K562 (cell line): ENCODE results near the gene BTBD1. TPM values are rescaled to one million over a fixed set of nuclear protein-coding genes. Genes with fewer than 3 reads are reported as not detected.

Source experiments
- ATAC-seq: fragments of 200-7000 bp; cut with Tn5 transposase; 3 replicates; pipeline ENCODE4 v1.9.1; 2020; ENCODE audit warnings: moderate library complexity
- BruUV-seq: library from RNA; stranded (reverse); fragments of 400-500 nt; replicated peaks from 2 replicates; lab custom pipeline; 2021; lab: Mats Ljungman, UMichigan
- CTCF ChIA-PET: fragments of 300-600 bp; formaldehyde crosslinking; extraction: SDS; loops from one replicate; lab custom pipeline; 2021; ENCODE audit warnings: low intra/inter-chr PET ratio; lab: Yijun Ruan, JAX
- POLR2A ChIA-PET: fragments of 300-600, 350-650 bp; sonication (Branson Sonifier 250); formaldehyde crosslinking; extraction: SDS; loops from one replicate; lab custom pipeline; 2021; ENCODE audit warnings: antibody characterized with exemption, inconsistent platforms; lab: Yijun Ruan, JAX
- DNase-seq, 4 experiments: peaks; one replicate each; pipeline versions ENCODE4 v3.0.0 to v3.0.0-alpha.2; 2011 to 2018; ENCODE audit warnings: low spot score in 3 of 4, mixed read lengths in 3 of 4; ENCODE audit errors: extremely low read depth in 1 of 4
- FAIRE-seq: peaks from 2 replicates; lab custom pipeline; 2011; peaks lifted over from hg19 to GRCh38; lab: Jason Lieb, UNC
- H2AFZ ChIP-seq: 2 replicates; pipeline ENCODE4 v1.6.0; 2011; ENCODE audit warnings: low read depth, low read length, control low read depth, inconsistent platforms
- H3K27ac ChIP-seq: fragments of 200-600 bp; 3 replicates; pipeline ENCODE4 v1.8.0; 2011; ENCODE audit warnings: low read depth, mild to moderate bottlenecking, control low read depth, inconsistent platforms, low read length, moderate library complexity, mixed read lengths; ENCODE audit errors: extremely low read depth
- H3K27me3 ChIP-seq, 2 experiments: fragments of 300-600 bp in 1 of 2; 2 replicates in 1 of 2; 3 replicates in 1 of 2; pipeline versions ENCODE4 v1.6.0 to v1.8.0; 2011; ENCODE audit warnings: inconsistent platforms in 2 of 2, low read length in 2 of 2, mild to moderate bottlenecking in 1 of 2, mixed read lengths in 1 of 2, moderate library complexity in 1 of 2; ENCODE audit not compliant: control insufficient read depth in 2 of 2, insufficient read depth in 2 of 2
- H3K36me3 ChIP-seq: fragments of 300-600 bp; 3 replicates; pipeline ENCODE4 v1.8.0; 2011; ENCODE audit warnings: mild to moderate bottlenecking, low read length, inconsistent platforms; ENCODE audit not compliant: control insufficient read depth, insufficient read depth
- H3K4me1 ChIP-seq, 2 experiments: fragments of 200-600 bp in 1 of 2; replicated peaks in 1 of 2; 2 replicates in 1 of 2; 3 replicates in 1 of 2; pipeline versions ENCODE4 v1.5.1 to v1.8.0; 2011; ENCODE audit warnings: inconsistent platforms in 2 of 2, low read length in 2 of 2, mild to moderate bottlenecking in 1 of 2, mixed read lengths in 1 of 2, moderate library complexity in 1 of 2; ENCODE audit not compliant: control insufficient read depth in 2 of 2, insufficient read depth in 2 of 2
- H3K4me2 ChIP-seq: 2 replicates; pipeline ENCODE4 v1.6.1; 2011; ENCODE audit warnings: low read length, control low read depth, inconsistent platforms, mixed read lengths; ENCODE audit not compliant: insufficient read depth
- H3K4me3 ChIP-seq: fragments of 200-600 bp; sonication (generic), shearing (Covaris generic); 2 replicates; pipeline ENCODE4 v1.5.1; 2016; ENCODE audit warnings: control low read depth, inconsistent platforms
- H3K79me2 ChIP-seq: fragments of 200-600 bp; 3 replicates; pipeline ENCODE4 v1.8.0; 2011; ENCODE audit warnings: low read length, inconsistent platforms; ENCODE audit not compliant: control insufficient read depth, insufficient read depth
- H3K9ac ChIP-seq, 2 experiments: 2 replicates each; pipeline versions ENCODE4 v1.6.0 to v1.6.1; 2011; ENCODE audit warnings: low read depth in 2 of 2, low read length in 2 of 2, control low read depth in 1 of 2, inconsistent platforms in 1 of 2, mild to moderate bottlenecking in 1 of 2, mixed read lengths in 1 of 2; ENCODE audit not compliant: insufficient read depth in 1 of 2
- H3K9me1 ChIP-seq: one replicate; pipeline ENCODE4 v1.6.0; 2011; ENCODE audit warnings: inconsistent platforms, mild to moderate bottlenecking, low read length, moderate library complexity; ENCODE audit not compliant: control insufficient read depth, insufficient read depth
- H3K9me3 ChIP-seq: replicated peaks from 2 replicates; pipeline ENCODE4 v1.5.1; 2011; ENCODE audit warnings: low read depth, low read length, inconsistent platforms; ENCODE audit not compliant: control insufficient read depth, insufficient read depth
- H4K20me1 ChIP-seq: replicated peaks from 2 replicates; pipeline ENCODE4 v1.6.1; 2011; ENCODE audit warnings: low read length, inconsistent platforms, mixed read lengths; ENCODE audit not compliant: control insufficient read depth, insufficient read depth
- HNRNPUL1 ChIP-seq: fragments of 200-400 bp; formaldehyde crosslinking; IDR thresholded peaks from 2 replicates; pipeline ENCODE4 v1.6.1; 2017; ENCODE audit warnings: low read length
- WGBS: fragments of 100-300 bp; shearing (Covaris generic); methylation state at CpG from one replicate; pipeline ENCODE4 v1.1.6; 2016; ENCODE audit warnings: low coverage, mixed read lengths; ENCODE audit not compliant: insufficient coverage; ENCODE audit errors: missing lambda C conversion rate; 5-methylcytosine and 5-hydroxymethylcytosine counted together
- in situ Hi-C: fragments of 300-500 bp; cut with MboI; formaldehyde crosslinking; loops from 4 replicates; pipeline ENCODE4 v1.15.0; 2018; ENCODE audit warnings: inconsistent platforms, mixed read lengths
- intact Hi-C: fragments of 100-400 bp; cut with micrococcal nuclease; formaldehyde crosslinking; loops from 2 replicates; pipeline ENCODE4 v1.14.2; 2022
- polyA plus RNA-seq, 8 experiments: library from polyadenylated mRNA; depleted of rRNA in 4 of 8; stranded (reverse) in 5 of 8; unstranded in 3 of 8; fragments of >200 nt; fragmentation: Nextera tagmentation in 2 of 8; fragmentation: Illumina TruSeq in 1 of 8; extraction: Ambion mirVana in 2 of 8; extraction: Trizol in 1 of 8; gene quantifications; 2 replicates each; pipeline versions ENCODE4 v1.2.1 to v1.2.3, GENCODE V29; 2011 to 2014; ENCODE audit warnings: inconsistent platforms in 1 of 8, missing spikeins in 1 of 8
- total RNA-seq, 7 experiments: library from RNA; depleted of rRNA in 6 of 7; stranded (reverse); fragments of >200 nt in 6 of 7; fragmentation: Illumina TruSeq in 2 of 7; extraction: Trizol in 2 of 7; gene quantifications; 2 replicates each; pipeline versions ENCODE4 v1.2.1 to v1.2.3, GENCODE V29; 2011 to 2021; ENCODE audit warnings: low replicate concordance in 1 of 7
- TF ChIP-seq, protein P1 (sequence below): fragments of 200-600 bp; sonication (generic); IDR thresholded peaks from one replicate; pipeline ENCODE4 v1.6.1; 2012; ENCODE audit warnings: mild to moderate bottlenecking, low read depth, low read length, inconsistent platforms
- TF ChIP-seq, protein P2 (sequence below), 2 experiments: IDR thresholded peaks; 2 replicates each; pipeline ENCODE4 v1.6.1; 2011; ENCODE audit warnings: borderline replicate concordance in 1 of 2, control low read depth in 1 of 2, low read depth in 1 of 2, low read length in 1 of 2, mild to moderate bottlenecking in 1 of 2, mixed read lengths in 1 of 2, moderate library complexity in 1 of 2; ENCODE audit not compliant: insufficient read depth in 1 of 2, insufficient read length in 1 of 2, poor library complexity in 1 of 2, severe bottlenecking in 1 of 2; ENCODE audit errors: extremely low read depth in 1 of 2
- TF ChIP-seq, protein P3 (sequence below): sonication (generic); IDR thresholded peaks from 2 replicates; pipeline ENCODE4 v1.6.1; 2016
- TF ChIP-seq, protein P4 (sequence below): fragments of 450-650 bp; IDR thresholded peaks from 2 replicates; pipeline ENCODE4 v1.6.1; 2016; ENCODE audit warnings: low read depth, mild to moderate bottlenecking, moderate library complexity

The BTBD1 gene
- total and polyA plus RNA-seq, 9 of the 15 experiments (the other 6 are each of a cell fraction or from before 2014, with no cell fraction given): 19.4 to 106 (median 90.4) TPM

DNA sequence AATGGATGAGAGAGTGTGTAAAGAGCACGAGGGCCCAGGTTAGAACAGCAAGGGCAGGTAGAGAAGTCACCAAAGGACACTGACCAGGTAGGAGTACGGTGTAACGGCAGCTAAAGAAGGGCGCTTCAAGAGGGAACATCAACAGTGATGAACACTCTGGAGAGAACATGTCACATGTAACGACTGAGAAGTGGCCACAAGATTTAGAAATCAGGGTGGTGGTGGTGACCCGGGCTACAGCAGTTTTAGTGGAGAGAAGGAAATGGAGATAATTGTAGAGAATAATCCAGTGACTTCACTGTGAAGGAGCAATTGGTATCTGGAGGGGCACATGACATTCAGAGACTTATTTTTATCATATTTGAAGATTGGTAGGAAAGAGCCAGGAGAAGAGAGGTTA lies 54.4 kb downstream of the BTBD1 start:
- TF ChIP-seq, protein P1, sequence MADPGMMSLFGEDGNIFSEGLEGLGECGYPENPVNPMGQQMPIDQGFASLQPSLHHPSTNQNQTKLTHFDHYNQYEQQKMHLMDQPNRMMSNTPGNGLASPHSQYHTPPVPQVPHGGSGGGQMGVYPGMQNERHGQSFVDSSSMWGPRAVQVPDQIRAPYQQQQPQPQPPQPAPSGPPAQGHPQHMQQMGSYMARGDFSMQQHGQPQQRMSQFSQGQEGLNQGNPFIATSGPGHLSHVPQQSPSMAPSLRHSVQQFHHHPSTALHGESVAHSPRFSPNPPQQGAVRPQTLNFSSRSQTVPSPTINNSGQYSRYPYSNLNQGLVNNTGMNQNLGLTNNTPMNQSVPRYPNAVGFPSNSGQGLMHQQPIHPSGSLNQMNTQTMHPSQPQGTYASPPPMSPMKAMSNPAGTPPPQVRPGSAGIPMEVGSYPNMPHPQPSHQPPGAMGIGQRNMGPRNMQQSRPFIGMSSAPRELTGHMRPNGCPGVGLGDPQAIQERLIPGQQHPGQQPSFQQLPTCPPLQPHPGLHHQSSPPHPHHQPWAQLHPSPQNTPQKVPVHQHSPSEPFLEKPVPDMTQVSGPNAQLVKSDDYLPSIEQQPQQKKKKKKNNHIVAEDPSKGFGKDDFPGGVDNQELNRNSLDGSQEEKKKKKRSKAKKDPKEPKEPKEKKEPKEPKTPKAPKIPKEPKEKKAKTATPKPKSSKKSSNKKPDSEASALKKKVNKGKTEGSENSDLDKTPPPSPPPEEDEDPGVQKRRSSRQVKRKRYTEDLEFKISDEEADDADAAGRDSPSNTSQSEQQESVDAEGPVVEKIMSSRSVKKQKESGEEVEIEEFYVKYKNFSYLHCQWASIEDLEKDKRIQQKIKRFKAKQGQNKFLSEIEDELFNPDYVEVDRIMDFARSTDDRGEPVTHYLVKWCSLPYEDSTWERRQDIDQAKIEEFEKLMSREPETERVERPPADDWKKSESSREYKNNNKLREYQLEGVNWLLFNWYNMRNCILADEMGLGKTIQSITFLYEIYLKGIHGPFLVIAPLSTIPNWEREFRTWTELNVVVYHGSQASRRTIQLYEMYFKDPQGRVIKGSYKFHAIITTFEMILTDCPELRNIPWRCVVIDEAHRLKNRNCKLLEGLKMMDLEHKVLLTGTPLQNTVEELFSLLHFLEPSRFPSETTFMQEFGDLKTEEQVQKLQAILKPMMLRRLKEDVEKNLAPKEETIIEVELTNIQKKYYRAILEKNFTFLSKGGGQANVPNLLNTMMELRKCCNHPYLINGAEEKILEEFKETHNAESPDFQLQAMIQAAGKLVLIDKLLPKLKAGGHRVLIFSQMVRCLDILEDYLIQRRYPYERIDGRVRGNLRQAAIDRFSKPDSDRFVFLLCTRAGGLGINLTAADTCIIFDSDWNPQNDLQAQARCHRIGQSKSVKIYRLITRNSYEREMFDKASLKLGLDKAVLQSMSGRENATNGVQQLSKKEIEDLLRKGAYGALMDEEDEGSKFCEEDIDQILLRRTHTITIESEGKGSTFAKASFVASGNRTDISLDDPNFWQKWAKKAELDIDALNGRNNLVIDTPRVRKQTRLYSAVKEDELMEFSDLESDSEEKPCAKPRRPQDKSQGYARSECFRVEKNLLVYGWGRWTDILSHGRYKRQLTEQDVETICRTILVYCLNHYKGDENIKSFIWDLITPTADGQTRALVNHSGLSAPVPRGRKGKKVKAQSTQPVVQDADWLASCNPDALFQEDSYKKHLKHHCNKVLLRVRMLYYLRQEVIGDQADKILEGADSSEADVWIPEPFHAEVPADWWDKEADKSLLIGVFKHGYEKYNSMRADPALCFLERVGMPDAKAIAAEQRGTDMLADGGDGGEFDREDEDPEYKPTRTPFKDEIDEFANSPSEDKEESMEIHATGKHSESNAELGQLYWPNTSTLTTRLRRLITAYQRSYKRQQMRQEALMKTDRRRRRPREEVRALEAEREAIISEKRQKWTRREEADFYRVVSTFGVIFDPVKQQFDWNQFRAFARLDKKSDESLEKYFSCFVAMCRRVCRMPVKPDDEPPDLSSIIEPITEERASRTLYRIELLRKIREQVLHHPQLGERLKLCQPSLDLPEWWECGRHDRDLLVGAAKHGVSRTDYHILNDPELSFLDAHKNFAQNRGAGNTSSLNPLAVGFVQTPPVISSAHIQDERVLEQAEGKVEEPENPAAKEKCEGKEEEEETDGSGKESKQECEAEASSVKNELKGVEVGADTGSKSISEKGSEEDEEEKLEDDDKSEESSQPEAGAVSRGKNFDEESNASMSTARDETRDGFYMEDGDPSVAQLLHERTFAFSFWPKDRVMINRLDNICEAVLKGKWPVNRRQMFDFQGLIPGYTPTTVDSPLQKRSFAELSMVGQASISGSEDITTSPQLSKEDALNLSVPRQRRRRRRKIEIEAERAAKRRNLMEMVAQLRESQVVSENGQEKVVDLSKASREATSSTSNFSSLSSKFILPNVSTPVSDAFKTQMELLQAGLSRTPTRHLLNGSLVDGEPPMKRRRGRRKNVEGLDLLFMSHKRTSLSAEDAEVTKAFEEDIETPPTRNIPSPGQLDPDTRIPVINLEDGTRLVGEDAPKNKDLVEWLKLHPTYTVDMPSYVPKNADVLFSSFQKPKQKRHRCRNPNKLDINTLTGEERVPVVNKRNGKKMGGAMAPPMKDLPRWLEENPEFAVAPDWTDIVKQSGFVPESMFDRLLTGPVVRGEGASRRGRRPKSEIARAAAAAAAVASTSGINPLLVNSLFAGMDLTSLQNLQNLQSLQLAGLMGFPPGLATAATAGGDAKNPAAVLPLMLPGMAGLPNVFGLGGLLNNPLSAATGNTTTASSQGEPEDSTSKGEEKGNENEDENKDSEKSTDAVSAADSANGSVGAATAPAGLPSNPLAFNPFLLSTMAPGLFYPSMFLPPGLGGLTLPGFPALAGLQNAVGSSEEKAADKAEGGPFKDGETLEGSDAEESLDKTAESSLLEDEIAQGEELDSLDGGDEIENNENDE: no peak
- TF ChIP-seq HNRNPUL1: no peak
- TF ChIP-seq, protein P2, sequence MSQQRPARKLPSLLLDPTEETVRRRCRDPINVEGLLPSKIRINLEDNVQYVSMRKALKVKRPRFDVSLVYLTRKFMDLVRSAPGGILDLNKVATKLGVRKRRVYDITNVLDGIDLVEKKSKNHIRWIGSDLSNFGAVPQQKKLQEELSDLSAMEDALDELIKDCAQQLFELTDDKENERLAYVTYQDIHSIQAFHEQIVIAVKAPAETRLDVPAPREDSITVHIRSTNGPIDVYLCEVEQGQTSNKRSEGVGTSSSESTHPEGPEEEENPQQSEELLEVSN (IDR thresholded peaks at IDR 0.05; ENCODE audit: borderline replicate concordance in 1 of 2, extremely low read depth in 1 of 2, insufficient read depth in 1 of 2, insufficient read length in 1 of 2, low read depth in 1 of 2, low read length in 1 of 2, poor library complexity in 1 of 2, severe bottlenecking in 1 of 2): peak in 1 of 2 experiments; percentile 20
- TF ChIP-seq, protein P3, sequence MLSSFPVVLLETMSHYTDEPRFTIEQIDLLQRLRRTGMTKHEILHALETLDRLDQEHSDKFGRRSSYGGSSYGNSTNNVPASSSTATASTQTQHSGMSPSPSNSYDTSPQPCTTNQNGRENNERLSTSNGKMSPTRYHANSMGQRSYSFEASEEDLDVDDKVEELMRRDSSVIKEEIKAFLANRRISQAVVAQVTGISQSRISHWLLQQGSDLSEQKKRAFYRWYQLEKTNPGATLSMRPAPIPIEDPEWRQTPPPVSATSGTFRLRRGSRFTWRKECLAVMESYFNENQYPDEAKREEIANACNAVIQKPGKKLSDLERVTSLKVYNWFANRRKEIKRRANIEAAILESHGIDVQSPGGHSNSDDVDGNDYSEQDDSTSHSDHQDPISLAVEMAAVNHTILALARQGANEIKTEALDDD: no peak
- TF ChIP-seq, protein P4, sequence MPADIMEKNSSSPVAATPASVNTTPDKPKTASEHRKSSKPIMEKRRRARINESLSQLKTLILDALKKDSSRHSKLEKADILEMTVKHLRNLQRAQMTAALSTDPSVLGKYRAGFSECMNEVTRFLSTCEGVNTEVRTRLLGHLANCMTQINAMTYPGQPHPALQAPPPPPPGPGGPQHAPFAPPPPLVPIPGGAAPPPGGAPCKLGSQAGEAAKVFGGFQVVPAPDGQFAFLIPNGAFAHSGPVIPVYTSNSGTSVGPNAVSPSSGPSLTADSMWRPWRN: no peak
- Histone ChIP-seq H3K79me2 (peaks cover 36% of the 10 kb centered on the region), H3K36me3 (peaks cover 34% of the 10 kb centered on the region), H3K9me3 (no peaks in the 10 kb centered on the region), H3K4me3 (peak overlapping the region; percentile 68), H2AFZ (peak overlapping the region; percentile 96), H3K4me2 (peak overlapping the region; percentile 85), H3K27ac (peak overlapping the region; percentile 87), H4K20me1 (no peaks in the 10 kb centered on the region), H3K4me1 (peaks cover 20 to 24% of the 10 kb centered on the region in 2 experiments; a peak in 4 of 5 replicates), H3K9ac (peak overlapping the region; percentile 90 to 94; a peak in 3 of 4 replicates), H3K9me1 (no peaks in the 10 kb centered on the region), H3K27me3 (no peaks in the 10 kb centered on the region; a peak in 1 of 5 replicates)
- no TSS peak for BruUV-seq
- DNase-seq (peak in 1 of 4 experiments; percentile 22), FAIRE-seq (no peak), ATAC-seq (no peak)
- 41% methylated on average over 6 of the region's 6 CpGs for WGBS
- POLR2A ChIA-PET: interaction anchor here (0.6 to 2.8 kb wide), 8 partner anchors 9 to 471 kb away, joined by 3 to 16 read pairs (median 5); partner anchors contain the start of gene CPEB1
- in situ Hi-C loops (no loop called here), intact Hi-C loops (loop anchor here (5.0 kb wide), 1 partner anchor 95 kb away; the partner anchor contains the start of gene TM6SF1)
- CTCF ChIA-PET: no interaction called here
